ENCODE results near the gene ANKMY1.

Gene ANKMY1

GRCh38 chr2:240468303-240469238 is 89.2 kb downstream of the ANKMY1 start:
- peak; percentile 1 for DNase-seq

- peak; percentile 1 for DNase-seq
Measured at GRCh38 chr2:240467659-240468302, 90.0 kb downstream of the ANKMY1 start.

- peak; percentile 1 for DNase-seq
Measured at GRCh38 chr2:240467149-240467642, 90.6 kb downstream of the ANKMY1 start.

- DNase-seq, result peak; percentile 1
Measured at GRCh38 chr2:240466579-240467148, 91.1 kb downstream of the ANKMY1 start.

- peak; percentile 1 for DNase-seq
Measured at GRCh38 chr2:240465765-240466578, 91.8 kb downstream of the ANKMY1 start.

GRCh38 chr2:240465268-240465764 is 92.5 kb downstream of the ANKMY1 start:
- peak; percentile 0 for DNase-seq

- peak; percentile 1 for DNase-seq
Measured at GRCh38 chr2:240464514-240465241, 93.1 kb downstream of the ANKMY1 start.

GRCh38 chr2:240463866-240464481 is 93.8 kb downstream of the ANKMY1 start:
- peak; percentile 0 for DNase-seq

- DNase-seq, result peak; percentile 0
Measured at GRCh38 chr2:240463274-240463865, 94.4 kb downstream of the ANKMY1 start.

GRCh38 chr2:240462707-240463273 is 95.0 kb downstream of the ANKMY1 start:
- DNase-seq, result no peak

- DNase-seq, result no peak
Measured at GRCh38 chr2:240462073-240462706, 95.6 kb downstream of the ANKMY1 start.

- DNase-seq, result no peak
Measured at GRCh38 chr2:240461471-240462072, 96.2 kb downstream of the ANKMY1 start.

GRCh38 chr2:240460781-240461431 is 96.9 kb downstream of the ANKMY1 start:
- DNase-seq, result no peak

- no peak for DNase-seq
Measured at GRCh38 chr2:240460253-240460711, 97.5 kb downstream of the ANKMY1 start.

GRCh38 chr2:240459401-240460252 is 98.2 kb downstream of the ANKMY1 start:
- DNase-seq, result no peak

GRCh38 chr2:240458900-240459391 is 98.8 kb downstream of the ANKMY1 start:
- DNase-seq, result no peak

- DNase-seq, result no peak
Measured at GRCh38 chr2:240458044-240458899, 99.5 kb downstream of the ANKMY1 start.

Data from activated naive CD4-positive, alpha-beta T cell treated with Interleukin-2 at 50 U/mL for 16 hours (primary cell).